ENCODE data around the gene MAPK8IP1. TPM values are rescaled to one million over a fixed set of nuclear protein-coding genes. Genes with fewer than 3 reads are reported as not detected.
A peak's percentile ranks its signal among the peaks of the same experiment; 100 is the strongest.

The MAPK8IP1 gene
- total and polyA plus RNA-seq, 12 donors: 2.6 to 8.0 (median 6.5) TPM

GRCh38 chr11:45900916-45901617 lies 15.6 kb downstream of the MAPK8IP1 start:
- no peak overlapping the region for H3K27ac ChIP-seq
- WGBS, 2 donors: 5 to 15% methylated on average over 8 of the region's 8 CpGs
- ATAC-seq: peak in 5 of 8 donors; percentile 7 to 41 (median 20)
- intact Hi-C loops (cut with DNase I): loop anchor here in 1 of 10 donors (2.0 kb wide), 1 partner anchor 18 kb away; no protein-coding TSS in a partner anchor
- H3K4me1 ChIP-seq: peaks cover 10 to 31% (median 21%) of the 10 kb centered on the region in 9 donors
- peak overlapping the region in 9 of 10 donors; percentile 53 to 71 (median 62) for H3K4me3 ChIP-seq
- DNase-seq: peak; percentile 30 to 51
- TF ChIP-seq CTCF (IDR thresholded peaks at IDR 0.05): no peak
- H3K9me3 ChIP-seq: no peaks in the 10 kb centered on the region
- peaks cover 0 to 55% (median 0%) of the 10 kb centered on the region in 7 donors for H3K27me3 ChIP-seq
- H3K36me3 ChIP-seq: peaks cover 0 to 31% (median 0%) of the 10 kb centered on the region in 9 donors

GRCh38 chr11:45901626-45902025 lies 16.2 kb downstream of the MAPK8IP1 start:
- Histone ChIP-seq H3K4me3 (no peak overlapping the region), H3K9me3 (no peaks in the 10 kb centered on the region), H3K4me1 (peaks cover 10 to 31% (median 21%) of the 10 kb centered on the region in 9 donors), H3K36me3 (peaks cover 0 to 31% (median 0%) of the 10 kb centered on the region in 9 donors), H3K27me3 (peaks cover 0 to 49% (median 0%) of the 10 kb centered on the region in 7 donors), H3K27ac (no peak overlapping the region)
- no peak for ATAC-seq
- DNase-seq: no peak
- WGBS, 2 donors: 75 to 83% methylated on average over 6 of the region's 6 CpGs
- intact Hi-C loops (cut with DNase I): loop anchor here in 1 of 10 donors (2.0 kb wide), 1 partner anchor 17 kb away; no protein-coding TSS in a partner anchor
- no peak for TF ChIP-seq CTCF (IDR thresholded peaks at IDR 0.05)

GRCh38 chr11:45902452-45903380 lies 17.3 kb downstream of the MAPK8IP1 start:
- ATAC-seq (no peak), DNase-seq (peak in 1 of 2 donors; percentile 8)
- TF ChIP-seq CTCF (IDR thresholded peaks at IDR 0.05): no peak
- Histone ChIP-seq H3K36me3 (peaks cover 0 to 31% (median 0%) of the 10 kb centered on the region in 9 donors), H3K4me3 (no peak overlapping the region), H3K4me1 (peaks cover 10 to 31% (median 21%) of the 10 kb centered on the region in 9 donors), H3K9me3 (no peaks in the 10 kb centered on the region), H3K27ac (no peak overlapping the region), H3K27me3 (peaks cover 0 to 41% (median 0%) of the 10 kb centered on the region in 7 donors)
- WGBS, 2 donors: 94% methylated on average over 56 of the region's 56 CpGs
- intact Hi-C loops (cut with DNase I): no loop called here

GRCh38 chr11:45904309-45904915 lies 19.0 kb downstream of the MAPK8IP1 start:
- peaks cover 0 to 36% (median 0%) of the 10 kb centered on the region in 9 donors for H3K36me3 ChIP-seq
- ATAC-seq (no peak), DNase-seq (no peak)
- H3K27ac ChIP-seq: no peak overlapping the region
- intact Hi-C loops (cut with DNase I): no loop called here
- H3K27me3 ChIP-seq: peaks cover 0 to 24% (median 0%) of the 10 kb centered on the region in 7 donors
- TF ChIP-seq CTCF (IDR thresholded peaks at IDR 0.05): no peak
- peaks cover 7 to 22% (median 15%) of the 10 kb centered on the region in 9 donors for H3K4me1 ChIP-seq
- H3K4me3 ChIP-seq: no peak overlapping the region
- no peaks in the 10 kb centered on the region for H3K9me3 ChIP-seq
- WGBS, 2 donors: 83 to 85% methylated on average over 15 of the region's 15 CpGs

All from heart right ventricle (tissue), 16 donors.